ENCODE results near the gene UBE2K. TPM values are rescaled to one million over a fixed set of nuclear protein-coding genes. Genes with fewer than 3 reads are reported as not detected.
A peak's percentile ranks its signal among the peaks of the same experiment; 100 is the strongest.
"Not testable (repeated sequence)": the region's sequence is repeated elsewhere in the genome, so short reads cannot be mapped to it uniquely, and the experiment has no call there.

The UBE2K gene
- polyA plus RNA-seq, 1 donor from 2014 or later = 87.5 TPM

DNA sequence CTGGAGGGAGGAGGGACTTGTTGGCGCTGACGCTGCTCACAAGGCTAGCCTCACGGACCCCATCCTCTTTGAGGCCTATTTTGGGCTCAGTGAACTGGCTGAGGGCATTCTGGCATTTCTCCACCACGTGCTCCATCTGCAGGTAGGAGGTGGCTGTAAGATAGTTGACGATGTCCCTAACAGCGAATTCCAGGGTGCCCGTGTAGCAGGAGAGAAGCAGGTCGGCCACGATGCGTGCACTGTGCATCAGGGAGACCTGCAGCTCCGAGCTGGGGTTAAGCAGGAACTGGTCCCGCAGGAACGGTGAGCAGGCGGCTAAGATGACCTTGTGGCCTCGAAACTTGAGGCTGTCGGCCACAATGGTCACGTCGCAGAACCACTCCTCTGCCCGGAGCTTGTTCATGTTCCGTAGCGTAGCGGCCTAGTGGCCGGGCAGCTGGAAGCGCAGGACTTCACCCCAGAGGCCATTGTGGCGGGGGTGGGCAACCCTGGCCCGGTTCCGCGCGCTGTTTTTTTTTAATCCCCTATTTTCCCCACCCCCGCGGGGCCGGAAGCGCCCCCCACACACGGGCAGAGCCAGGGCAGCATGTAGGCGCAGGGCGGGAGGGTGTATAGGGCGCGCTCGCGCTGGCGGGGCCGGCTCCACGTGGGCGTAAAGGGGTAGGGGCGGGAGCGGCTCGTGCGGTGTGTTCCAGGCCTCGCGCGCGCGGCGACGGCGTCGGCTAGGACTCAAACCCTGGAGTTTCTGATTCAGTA, 73.2 kb downstream of the UBE2K start:
- H3K4me1 Mint-ChIP-seq = peaks cover 0 to 1% (median 0%) of the 10 kb centered on the region in 3 donors
- H3K9me3 Mint-ChIP-seq = no peaks in the 10 kb centered on the region
- no peak overlapping the region for H3K27ac Mint-ChIP-seq
- no peak overlapping the region for H3K4me3 Mint-ChIP-seq
- peaks cover 7% of the 10 kb centered on the region for H3K36me3 Mint-ChIP-seq
- H3K27me3 Mint-ChIP-seq = no peaks in the 10 kb centered on the region

DNA sequence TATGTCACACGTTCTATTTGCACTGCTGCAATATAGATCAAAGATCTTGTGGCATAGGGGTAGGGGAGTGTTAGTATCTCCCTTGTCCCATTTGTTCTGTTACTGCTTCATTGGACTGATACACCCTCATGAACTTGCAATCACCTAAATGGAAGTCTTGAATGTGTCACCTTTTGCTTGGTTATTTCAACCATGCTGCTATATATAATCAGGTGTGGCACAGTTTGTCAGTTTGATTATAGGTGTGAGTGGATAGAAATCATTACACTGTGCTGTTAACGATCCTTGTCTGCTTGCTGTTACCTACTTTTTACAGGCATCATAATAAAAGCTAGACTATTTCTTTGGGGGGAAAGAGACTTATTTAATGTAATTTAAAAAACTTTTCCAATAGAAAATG, 84.1 kb downstream of the UBE2K start:
- not testable (repeated sequence) for H3K4me1 Mint-ChIP-seq, H3K27ac Mint-ChIP-seq, H3K4me3 Mint-ChIP-seq, H3K9me3 Mint-ChIP-seq, H3K36me3 Mint-ChIP-seq, H3K27me3 Mint-ChIP-seq

GRCh38 chr4:39785083-39785482, 87.1 kb downstream of the UBE2K start:
- no peak overlapping the region for H3K4me3 Mint-ChIP-seq
- H3K27ac Mint-ChIP-seq = no peak overlapping the region
- H3K36me3 Mint-ChIP-seq = no peaks in the 10 kb centered on the region
- peaks cover 0 to 2% (median 0%) of the 10 kb centered on the region in 3 donors for H3K4me1 Mint-ChIP-seq
- no peaks in the 10 kb centered on the region for H3K9me3 Mint-ChIP-seq
- no peaks in the 10 kb centered on the region for H3K27me3 Mint-ChIP-seq

GRCh38 chr4:39786838-39787237, 88.9 kb downstream of the UBE2K start:
- H3K4me1 Mint-ChIP-seq = peaks cover 0 to 2% (median under 1%) of the 10 kb centered on the region in 3 donors
- no peaks in the 10 kb centered on the region for H3K36me3 Mint-ChIP-seq
- no peak overlapping the region for H3K4me3 Mint-ChIP-seq
- peak overlapping the region in 1 of 3 donors; percentile 57 for H3K27ac Mint-ChIP-seq
- H3K27me3 Mint-ChIP-seq = no peaks in the 10 kb centered on the region
- H3K9me3 Mint-ChIP-seq = no peaks in the 10 kb centered on the region

DNA sequence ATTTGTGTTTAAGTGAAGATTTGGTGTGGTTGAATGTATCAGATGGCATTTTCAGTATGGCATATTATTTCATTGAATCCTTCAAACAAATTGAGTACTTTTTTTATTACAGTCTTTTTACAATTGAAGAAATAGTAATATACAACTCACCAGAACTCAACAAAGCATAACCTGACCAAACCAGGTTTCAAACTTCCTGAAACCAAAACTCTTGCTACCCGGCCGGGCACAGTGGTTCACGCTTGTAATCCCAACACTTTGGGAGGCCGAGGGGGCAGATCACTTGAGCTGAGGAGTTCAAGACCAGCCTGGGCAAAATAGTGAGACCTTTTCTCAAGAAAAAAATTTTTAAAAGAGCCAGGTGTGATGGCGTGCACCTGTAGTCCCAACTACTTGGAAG, 94.2 kb downstream of the UBE2K start:
- Mint-ChIP-seq H3K27me3 (no peaks in the 10 kb centered on the region), H3K4me1 (peaks cover 0 to 3% (median 2%) of the 10 kb centered on the region in 3 donors), H3K9me3 (no peaks in the 10 kb centered on the region), H3K27ac (no peak overlapping the region), H3K36me3 (no peaks in the 10 kb centered on the region), H3K4me3 (peak overlapping the region in 1 of 4 donors; percentile 28)

GRCh38 chr4:39792529-39792928, 94.6 kb downstream of the UBE2K start:
- Mint-ChIP-seq H3K4me3 (no peak overlapping the region), H3K36me3 (no peaks in the 10 kb centered on the region), H3K27me3 (no peaks in the 10 kb centered on the region), H3K4me1 (peaks cover 0 to 3% (median 2%) of the 10 kb centered on the region in 3 donors), H3K9me3 (no peaks in the 10 kb centered on the region), H3K27ac (peak overlapping the region in 1 of 3 donors; percentile 39)

DNA sequence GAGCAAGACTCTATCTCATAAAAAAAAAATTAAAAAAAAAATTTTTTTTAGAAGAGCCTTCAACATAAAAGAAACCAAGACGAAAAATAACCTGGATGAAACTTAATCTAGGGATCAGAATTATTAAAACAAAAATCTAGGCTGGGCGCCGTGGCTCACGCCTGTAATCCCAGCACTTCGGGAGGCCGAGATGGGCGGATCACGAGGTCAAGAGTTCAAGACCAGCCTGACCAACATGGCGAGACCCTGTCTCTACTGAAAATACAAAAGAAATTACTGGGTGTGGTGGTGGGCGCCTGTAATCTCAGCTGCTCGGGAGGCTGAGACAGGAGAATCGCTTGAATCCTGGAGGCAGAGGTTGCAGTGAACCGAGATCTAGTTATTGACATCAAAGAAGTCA, 95.0 kb downstream of the UBE2K start:
- not testable (repeated sequence) for H3K4me3 Mint-ChIP-seq, H3K27me3 Mint-ChIP-seq, H3K36me3 Mint-ChIP-seq, H3K4me1 Mint-ChIP-seq, H3K9me3 Mint-ChIP-seq
- peak overlapping the region in 1 of 3 donors; percentile 39 for H3K27ac Mint-ChIP-seq

- no peaks in the 10 kb centered on the region for H3K27me3 Mint-ChIP-seq
- no peak overlapping the region for H3K27ac Mint-ChIP-seq
- peaks cover 0 to 3% (median 0%) of the 10 kb centered on the region in 3 donors for H3K4me1 Mint-ChIP-seq
- H3K4me3 Mint-ChIP-seq = no peak overlapping the region
- H3K36me3 Mint-ChIP-seq = peaks cover 2% of the 10 kb centered on the region
- no peaks in the 10 kb centered on the region for H3K9me3 Mint-ChIP-seq
These were observed 104.1 kb downstream of the UBE2K start for GRCh38 chr4:39802005-39802404.

DNA sequence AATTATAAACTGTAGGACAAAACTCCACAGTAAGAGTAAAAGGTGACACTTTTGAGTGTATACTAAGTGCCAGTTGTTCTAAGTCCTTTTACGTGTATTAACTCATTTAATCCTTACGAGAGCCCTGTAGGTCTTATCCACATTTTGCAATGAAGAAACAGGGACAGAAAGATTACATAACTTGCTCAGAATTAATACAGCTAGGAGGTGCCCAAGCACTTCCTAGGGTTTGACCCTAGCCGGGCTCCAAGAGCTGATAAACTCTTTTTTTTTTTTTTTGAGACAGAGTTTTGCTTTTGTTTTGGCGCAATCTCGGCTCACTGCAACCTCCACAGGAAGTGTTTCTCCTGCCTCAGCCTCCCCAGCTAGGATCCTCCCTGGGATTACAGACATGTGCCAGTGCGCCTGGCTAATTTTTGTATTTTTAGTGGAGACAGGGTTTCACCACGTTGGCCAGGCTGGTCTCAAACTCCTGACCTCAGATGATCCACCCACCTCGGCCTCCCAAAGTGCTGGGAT, 110.4 kb downstream of the UBE2K start:
- H3K27ac Mint-ChIP-seq = no peak overlapping the region
- H3K9me3 Mint-ChIP-seq = peaks cover 0 to 2% (median 0%) of the 10 kb centered on the region in 3 donors
- no peak overlapping the region for H3K4me3 Mint-ChIP-seq
- no peaks in the 10 kb centered on the region for H3K27me3 Mint-ChIP-seq
- H3K36me3 Mint-ChIP-seq = no peaks in the 10 kb centered on the region
- H3K4me1 Mint-ChIP-seq = peaks cover 0 to 2% (median 2%) of the 10 kb centered on the region in 3 donors

GRCh38 chr4:39812500-39812899, 114.6 kb downstream of the UBE2K start:
- Mint-ChIP-seq H3K4me1 (peaks cover 0 to 2% (median 2%) of the 10 kb centered on the region in 3 donors), H3K9me3 (peaks cover 0 to 2% (median 0%) of the 10 kb centered on the region in 3 donors), H3K36me3 (no peaks in the 10 kb centered on the region), H3K4me3 (peak overlapping the region in 1 of 4 donors; percentile 4), H3K27ac (peak overlapping the region; percentile 21 to 64 (median 37)), H3K27me3 (no peaks in the 10 kb centered on the region)

- H3K9me3 Mint-ChIP-seq, H3K27ac Mint-ChIP-seq, H3K36me3 Mint-ChIP-seq, H3K4me3 Mint-ChIP-seq, H3K27me3 Mint-ChIP-seq, H3K4me1 Mint-ChIP-seq: not testable (repeated sequence)
These were observed 115.1 kb downstream of the UBE2K start for GRCh38 chr4:39813033-39813432.

GRCh38 chr4:39813761-39814160, 115.8 kb downstream of the UBE2K start:
- H3K4me3 Mint-ChIP-seq, H3K27me3 Mint-ChIP-seq, H3K9me3 Mint-ChIP-seq, H3K4me1 Mint-ChIP-seq, H3K36me3 Mint-ChIP-seq, H3K27ac Mint-ChIP-seq: not testable (repeated sequence)

GRCh38 chr4:39814403-39815185, 116.7 kb downstream of the UBE2K start:
- H3K27me3 Mint-ChIP-seq = no peaks in the 10 kb centered on the region
- peaks cover 0 to 2% (median 0%) of the 10 kb centered on the region in 3 donors for H3K9me3 Mint-ChIP-seq
- H3K4me3 Mint-ChIP-seq = no peak overlapping the region
- no peaks in the 10 kb centered on the region for H3K36me3 Mint-ChIP-seq
- peaks cover 0 to 2% (median 2%) of the 10 kb centered on the region in 3 donors for H3K4me1 Mint-ChIP-seq
- peak overlapping the region in 2 of 3 donors; percentile 23 to 48 for H3K27ac Mint-ChIP-seq

GRCh38 chr4:39818646-39819045, 120.7 kb downstream of the UBE2K start:
- no peaks in the 10 kb centered on the region for H3K9me3 Mint-ChIP-seq
- no peak overlapping the region for H3K27ac Mint-ChIP-seq
- no peak overlapping the region for H3K4me3 Mint-ChIP-seq
- peaks cover 3% of the 10 kb centered on the region for H3K36me3 Mint-ChIP-seq
- no peaks in the 10 kb centered on the region for H3K27me3 Mint-ChIP-seq
- H3K4me1 Mint-ChIP-seq = no peaks in the 10 kb centered on the region

DNA sequence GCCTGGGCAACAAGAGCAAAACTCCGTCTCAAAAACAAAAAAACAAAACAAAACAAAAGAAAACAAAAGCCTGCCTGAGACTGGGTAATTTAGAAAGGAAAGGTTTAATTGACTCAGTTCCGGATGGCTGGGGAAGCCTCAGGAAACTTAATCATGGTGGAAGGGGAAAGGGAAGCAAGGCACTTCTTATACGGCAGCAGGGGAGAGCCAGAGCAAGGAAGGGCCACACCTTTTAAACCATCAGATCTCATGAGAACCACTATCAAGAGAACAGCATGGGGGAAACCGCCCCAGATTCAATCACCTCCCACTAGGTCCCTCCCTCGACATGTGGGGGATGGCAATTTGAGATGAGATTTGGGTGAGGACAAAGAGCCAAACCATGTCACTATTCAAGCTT, 122.2 kb downstream of the UBE2K start:
- H3K27ac Mint-ChIP-seq = no peak overlapping the region
- H3K4me1 Mint-ChIP-seq = no peaks in the 10 kb centered on the region
- no peaks in the 10 kb centered on the region for H3K9me3 Mint-ChIP-seq
- H3K27me3 Mint-ChIP-seq = no peaks in the 10 kb centered on the region
- H3K36me3 Mint-ChIP-seq = peaks cover 3% of the 10 kb centered on the region
- H3K4me3 Mint-ChIP-seq = no peak overlapping the region
